ENCODE measurements around the gene NAT8L. TPM values are rescaled to one million over a fixed set of nuclear protein-coding genes. Genes with fewer than 3 reads are reported as not detected.

The NAT8L gene
- total and polyA plus RNA-seq, 2 experiments from 2014 or later: 1.5 to 2.7 TPM

DNA sequence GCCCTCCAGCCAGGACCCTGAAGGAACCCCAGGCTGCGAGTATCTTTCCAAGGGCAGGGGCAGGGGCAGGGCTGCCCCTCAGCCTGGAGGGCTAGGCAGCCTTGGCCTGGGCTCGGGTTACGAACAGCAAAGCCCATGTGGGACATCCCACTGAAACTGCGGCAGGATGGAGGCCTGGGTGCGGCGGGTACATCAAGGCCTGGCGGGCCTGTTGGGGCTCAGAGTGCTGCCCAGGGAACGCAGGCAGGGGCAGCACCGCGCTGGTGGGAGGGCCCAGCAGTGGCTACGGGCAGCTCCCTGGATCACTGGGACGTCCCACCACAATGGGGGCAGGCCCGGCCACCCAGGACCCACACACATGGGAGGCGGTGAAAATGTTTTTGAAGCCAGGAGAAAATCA, 10.9 kb downstream of the NAT8L start:
- TF ChIP-seq, protein P1, sequence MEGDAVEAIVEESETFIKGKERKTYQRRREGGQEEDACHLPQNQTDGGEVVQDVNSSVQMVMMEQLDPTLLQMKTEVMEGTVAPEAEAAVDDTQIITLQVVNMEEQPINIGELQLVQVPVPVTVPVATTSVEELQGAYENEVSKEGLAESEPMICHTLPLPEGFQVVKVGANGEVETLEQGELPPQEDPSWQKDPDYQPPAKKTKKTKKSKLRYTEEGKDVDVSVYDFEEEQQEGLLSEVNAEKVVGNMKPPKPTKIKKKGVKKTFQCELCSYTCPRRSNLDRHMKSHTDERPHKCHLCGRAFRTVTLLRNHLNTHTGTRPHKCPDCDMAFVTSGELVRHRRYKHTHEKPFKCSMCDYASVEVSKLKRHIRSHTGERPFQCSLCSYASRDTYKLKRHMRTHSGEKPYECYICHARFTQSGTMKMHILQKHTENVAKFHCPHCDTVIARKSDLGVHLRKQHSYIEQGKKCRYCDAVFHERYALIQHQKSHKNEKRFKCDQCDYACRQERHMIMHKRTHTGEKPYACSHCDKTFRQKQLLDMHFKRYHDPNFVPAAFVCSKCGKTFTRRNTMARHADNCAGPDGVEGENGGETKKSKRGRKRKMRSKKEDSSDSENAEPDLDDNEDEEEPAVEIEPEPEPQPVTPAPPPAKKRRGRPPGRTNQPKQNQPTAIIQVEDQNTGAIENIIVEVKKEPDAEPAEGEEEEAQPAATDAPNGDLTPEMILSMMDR (IDR thresholded peaks at IDR 0.05; ENCODE audit: poor library complexity): no peak
- TF ChIP-seq EZH2phosphoT487 (IDR thresholded peaks at IDR 0.05; ENCODE audit: low read depth, severe bottlenecking, unreplicated experiment): no peak
- no peak for TF ChIP-seq EZH2 (IDR thresholded peaks at IDR 0.05; ENCODE audit: borderline replicate concordance)
- H3K4me3 ChIP-seq: no peak overlapping the region
- no peaks in the 10 kb centered on the region for H3K9me3 ChIP-seq (ENCODE audit: low read depth)
- 84% methylated on average over 14 of the region's 14 CpGs for WGBS (ENCODE audit: low lambda C conversion rate, missing lambda C conversion rate)
- H3K36me3 ChIP-seq (replicated peaks; ENCODE audit: insufficient read depth, low read depth): no peaks in the 10 kb centered on the region
- H3K9me2 ChIP-seq (replicated peaks; ENCODE audit: insufficient read depth): no peaks in the 10 kb centered on the region
- H3K4me2 ChIP-seq: no peak overlapping the region
- no peak overlapping the region for H3K27ac ChIP-seq
- no peak overlapping the region for H2AFZ ChIP-seq
- no peaks in the 10 kb centered on the region for H3K4me1 ChIP-seq (ENCODE audit: insufficient read depth)
- H4K20me1 ChIP-seq (ENCODE audit: insufficient read depth, poor library complexity, severe bottlenecking): no peaks in the 10 kb centered on the region
- H3K27me3 ChIP-seq: no peaks in the 10 kb centered on the region
- H3K79me2 ChIP-seq: no peaks in the 10 kb centered on the region
- no peak for DNase-seq (ENCODE audit: low spot score)

DNA sequence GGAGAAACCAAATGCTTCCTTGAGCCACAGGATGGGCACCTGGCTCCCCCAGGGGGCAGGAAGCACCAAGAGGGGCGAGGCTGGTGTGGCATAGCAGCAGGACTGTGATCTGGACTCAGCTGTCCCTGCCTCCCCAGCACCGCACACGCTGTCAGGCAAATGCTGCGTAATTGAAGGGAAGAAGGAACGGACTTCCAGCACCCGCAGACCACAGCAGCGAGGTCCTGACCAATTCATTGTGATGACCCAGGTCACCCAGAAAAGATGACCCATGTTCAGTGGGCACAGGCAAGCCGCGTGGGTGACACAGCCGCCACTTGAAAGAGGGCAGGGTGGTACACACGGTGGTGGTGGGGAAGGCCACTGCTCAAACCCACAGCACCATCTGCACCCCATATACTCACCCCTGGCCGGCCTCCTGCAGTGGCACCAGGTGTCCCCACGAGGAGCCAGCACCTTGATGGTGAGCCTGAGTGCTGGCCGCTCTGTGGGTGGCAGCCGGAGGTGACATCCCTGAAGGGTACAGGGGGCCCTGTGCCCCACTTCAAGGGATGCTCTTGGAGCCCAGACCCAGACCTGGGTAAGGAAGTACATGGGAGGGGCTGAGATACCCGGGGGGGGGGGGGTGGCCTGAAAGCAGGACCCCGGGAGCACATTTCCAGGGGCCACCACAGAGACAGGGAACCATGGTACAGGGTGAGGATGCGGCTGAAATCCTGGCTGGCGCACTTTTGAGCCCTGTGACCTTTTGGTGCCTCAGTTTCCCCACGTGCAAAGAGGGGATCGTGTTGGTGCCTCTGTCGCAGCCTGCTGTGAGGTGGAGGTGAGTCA, 11.5 kb downstream of the NAT8L start:
- H3K27ac ChIP-seq: no peak overlapping the region
- no peaks in the 10 kb centered on the region for H3K4me1 ChIP-seq (ENCODE audit: insufficient read depth)
- no peaks in the 10 kb centered on the region for H3K27me3 ChIP-seq
- H3K9me2 ChIP-seq (replicated peaks; ENCODE audit: insufficient read depth): no peaks in the 10 kb centered on the region
- no peak overlapping the region for H3K4me2 ChIP-seq
- 89% methylated on average over 20 of the region's 22 CpGs for WGBS (ENCODE audit: low lambda C conversion rate, missing lambda C conversion rate)
- no peaks in the 10 kb centered on the region for H3K79me2 ChIP-seq
- H3K4me3 ChIP-seq: no peak overlapping the region
- H3K9me3 ChIP-seq (ENCODE audit: low read depth): no peaks in the 10 kb centered on the region
- TF ChIP-seq, protein P1 (IDR thresholded peaks at IDR 0.05; ENCODE audit: poor library complexity): no peak
- TF ChIP-seq EZH2phosphoT487 (IDR thresholded peaks at IDR 0.05; ENCODE audit: low read depth, severe bottlenecking, unreplicated experiment) (no peak), EZH2 (IDR thresholded peaks at IDR 0.05; ENCODE audit: borderline replicate concordance) (no peak)
- H2AFZ ChIP-seq: no peak overlapping the region
- no peak for DNase-seq (ENCODE audit: low spot score)
- H4K20me1 ChIP-seq (ENCODE audit: insufficient read depth, poor library complexity, severe bottlenecking): no peaks in the 10 kb centered on the region
- H3K36me3 ChIP-seq (replicated peaks; ENCODE audit: insufficient read depth, low read depth): no peaks in the 10 kb centered on the region

DNA sequence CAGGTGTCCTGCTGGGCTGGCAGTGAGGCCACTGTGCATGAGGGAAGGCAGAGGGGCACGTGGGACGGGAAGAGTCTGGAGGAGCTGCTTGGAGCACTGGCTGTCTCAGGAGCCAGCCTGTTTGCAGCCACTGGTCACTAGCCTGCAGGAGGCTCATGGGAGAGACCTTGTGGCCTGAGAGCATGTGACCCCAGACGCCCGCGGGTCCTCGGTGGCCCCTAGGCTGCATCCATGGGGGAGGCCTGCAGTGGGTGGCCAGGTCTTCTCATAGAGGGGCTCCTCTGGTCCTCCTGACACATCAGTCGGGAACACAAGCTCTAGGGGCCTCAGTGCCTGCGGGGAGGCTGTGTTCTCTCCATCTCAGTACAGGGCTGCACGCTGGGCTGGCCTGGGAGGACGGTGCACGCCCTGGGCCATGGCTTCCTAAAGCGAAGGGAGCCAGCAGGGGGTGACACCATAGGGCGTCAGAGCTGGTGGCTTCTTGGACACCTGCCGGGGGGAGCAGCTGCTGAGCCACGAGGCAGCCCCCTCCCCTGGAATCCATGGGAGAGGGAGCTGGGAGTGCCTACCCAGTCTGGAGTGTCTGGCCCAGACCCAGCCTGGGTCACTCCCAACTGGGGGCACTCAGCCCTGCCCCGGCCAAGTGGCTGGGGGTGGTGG, 12.3 kb downstream of the NAT8L start:
- H3K79me2 ChIP-seq: no peaks in the 10 kb centered on the region
- no peak overlapping the region for H2AFZ ChIP-seq
- H4K20me1 ChIP-seq (ENCODE audit: insufficient read depth, poor library complexity, severe bottlenecking): no peaks in the 10 kb centered on the region
- H3K27me3 ChIP-seq: no peaks in the 10 kb centered on the region
- TF ChIP-seq EZH2phosphoT487 (IDR thresholded peaks at IDR 0.05; ENCODE audit: low read depth, severe bottlenecking, unreplicated experiment) (no peak), EZH2 (IDR thresholded peaks at IDR 0.05; ENCODE audit: borderline replicate concordance) (no peak)
- TF ChIP-seq, protein P1 (IDR thresholded peaks at IDR 0.05; ENCODE audit: poor library complexity): no peak
- DNase-seq (ENCODE audit: low spot score): no peak
- no peaks in the 10 kb centered on the region for H3K9me2 ChIP-seq (replicated peaks; ENCODE audit: insufficient read depth)
- no peaks in the 10 kb centered on the region for H3K9me3 ChIP-seq (ENCODE audit: low read depth)
- no peak overlapping the region for H3K4me2 ChIP-seq
- 76% methylated on average over 16 of the region's 16 CpGs for WGBS (ENCODE audit: low lambda C conversion rate, missing lambda C conversion rate)
- no peak overlapping the region for H3K4me3 ChIP-seq
- H3K36me3 ChIP-seq (replicated peaks; ENCODE audit: insufficient read depth, low read depth): no peaks in the 10 kb centered on the region
- no peak overlapping the region for H3K27ac ChIP-seq
- no peaks in the 10 kb centered on the region for H3K4me1 ChIP-seq (ENCODE audit: insufficient read depth)
